GM12873 (cell line): Measurements from ENCODE around the gene MROH2A.

ENCODE experiments used
- CTCF ChIP-seq: IDR thresholded peaks from 2 replicates; pipeline ENCODE4 v1.5.1; 2012; ENCODE audit warnings: low read depth, mild to moderate bottlenecking, moderate library complexity, low read length, control low read depth; ENCODE audit not compliant: insufficient read depth; ENCODE audit errors: missing control alignments

Gene MROH2A

GRCh38 chr2:233807966-233808935 lies 30.1 kb downstream of the MROH2A start:
- no peak for TF ChIP-seq CTCF

GRCh38 chr2:233810385-233810784 lies 32.3 kb downstream of the MROH2A start:
- no peak for TF ChIP-seq CTCF

GRCh38 chr2:233811087-233811486 lies 33.0 kb downstream of the MROH2A start:
- no peak for TF ChIP-seq CTCF

- TF ChIP-seq CTCF, result no peak
Observed at GRCh38 chr2:233811732-233812131, 33.6 kb downstream of the MROH2A start.

GRCh38 chr2:233813236-233814055 lies 35.3 kb downstream of the MROH2A start:
- no peak for TF ChIP-seq CTCF

GRCh38 chr2:233814056-233814835 lies 36.1 kb downstream of the MROH2A start:
- no peak for TF ChIP-seq CTCF
